ENCODE measurements around the gene ZNF518A.

GRCh38 chr10:96097865-96098264 is 32.2 kb upstream of the ZNF518A start:
- TF ChIP-seq, protein P1, sequence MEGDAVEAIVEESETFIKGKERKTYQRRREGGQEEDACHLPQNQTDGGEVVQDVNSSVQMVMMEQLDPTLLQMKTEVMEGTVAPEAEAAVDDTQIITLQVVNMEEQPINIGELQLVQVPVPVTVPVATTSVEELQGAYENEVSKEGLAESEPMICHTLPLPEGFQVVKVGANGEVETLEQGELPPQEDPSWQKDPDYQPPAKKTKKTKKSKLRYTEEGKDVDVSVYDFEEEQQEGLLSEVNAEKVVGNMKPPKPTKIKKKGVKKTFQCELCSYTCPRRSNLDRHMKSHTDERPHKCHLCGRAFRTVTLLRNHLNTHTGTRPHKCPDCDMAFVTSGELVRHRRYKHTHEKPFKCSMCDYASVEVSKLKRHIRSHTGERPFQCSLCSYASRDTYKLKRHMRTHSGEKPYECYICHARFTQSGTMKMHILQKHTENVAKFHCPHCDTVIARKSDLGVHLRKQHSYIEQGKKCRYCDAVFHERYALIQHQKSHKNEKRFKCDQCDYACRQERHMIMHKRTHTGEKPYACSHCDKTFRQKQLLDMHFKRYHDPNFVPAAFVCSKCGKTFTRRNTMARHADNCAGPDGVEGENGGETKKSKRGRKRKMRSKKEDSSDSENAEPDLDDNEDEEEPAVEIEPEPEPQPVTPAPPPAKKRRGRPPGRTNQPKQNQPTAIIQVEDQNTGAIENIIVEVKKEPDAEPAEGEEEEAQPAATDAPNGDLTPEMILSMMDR (IDR thresholded peaks at IDR 0.05) = no peak
- no peak for TF ChIP-seq GATA3 (IDR thresholded peaks at IDR 0.05; ENCODE audit: borderline replicate concordance)

Measured in A549 (cell line).